Neuron (in vitro differentiated cells): ENCODE data around the gene EGFLAM.

Source experiments
- H2AFZ ChIP-seq: one replicate; pipeline ENCODE4 v1.6.1; 2013; ENCODE audit warnings: low read depth, mild to moderate bottlenecking, inconsistent platforms, low read length, moderate library complexity
- H3K27me3 ChIP-seq: one replicate; pipeline ENCODE4 v1.6.1; 2013; ENCODE audit warnings: low read length; ENCODE audit not compliant: insufficient read depth
- H3K36me3 ChIP-seq: one replicate; pipeline ENCODE4 v1.6.1; 2013; ENCODE audit warnings: low read length; ENCODE audit not compliant: insufficient read depth
- H3K4me1 ChIP-seq: one replicate; pipeline ENCODE4 v1.6.1; 2013; ENCODE audit warnings: low read length; ENCODE audit not compliant: insufficient read depth
- H3K4me3 ChIP-seq: 2 replicates; pipeline ENCODE4 v1.5.1; 2013; ENCODE audit warnings: mild to moderate bottlenecking, low read length, moderate library complexity
- H3K9me3 ChIP-seq: one replicate; pipeline ENCODE4 v1.6.1; 2013; ENCODE audit warnings: low read length

EGFLAM gene

GRCh38 chr5:38285226-38285625 is 26.9 kb downstream of the EGFLAM start:
- no peaks in the 10 kb centered on the region for H3K4me1 ChIP-seq
- no peaks in the 10 kb centered on the region for H3K9me3 ChIP-seq
- H2AFZ ChIP-seq = no peak overlapping the region
- H3K36me3 ChIP-seq = no peaks in the 10 kb centered on the region
- no peaks in the 10 kb centered on the region for H3K27me3 ChIP-seq
- H3K4me3 ChIP-seq = no peak overlapping the region

DNA sequence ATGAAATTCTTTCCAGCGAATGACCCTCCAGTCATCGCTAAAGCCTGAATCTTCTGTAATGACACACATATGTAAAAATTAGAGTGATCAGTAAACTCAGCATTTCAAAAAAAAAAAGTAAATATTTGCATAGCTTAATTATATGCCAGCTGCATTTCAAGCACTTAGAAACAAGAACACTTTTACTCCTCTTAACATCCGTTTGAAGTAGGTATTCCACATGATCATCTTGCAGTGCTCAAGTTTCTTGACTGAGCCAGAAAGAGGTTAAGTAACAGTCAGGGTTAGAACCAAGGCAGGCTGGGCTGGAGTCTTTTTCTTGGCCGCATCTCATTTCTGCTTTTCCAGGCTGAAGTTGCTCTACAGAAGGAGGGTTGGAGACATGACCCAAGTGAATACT is 27.6 kb downstream of the EGFLAM start:
- no peaks in the 10 kb centered on the region for H3K27me3 ChIP-seq
- H3K4me1 ChIP-seq = no peaks in the 10 kb centered on the region
- H3K9me3 ChIP-seq = no peaks in the 10 kb centered on the region
- no peak overlapping the region for H2AFZ ChIP-seq
- H3K4me3 ChIP-seq = no peak overlapping the region
- H3K36me3 ChIP-seq = no peaks in the 10 kb centered on the region

DNA sequence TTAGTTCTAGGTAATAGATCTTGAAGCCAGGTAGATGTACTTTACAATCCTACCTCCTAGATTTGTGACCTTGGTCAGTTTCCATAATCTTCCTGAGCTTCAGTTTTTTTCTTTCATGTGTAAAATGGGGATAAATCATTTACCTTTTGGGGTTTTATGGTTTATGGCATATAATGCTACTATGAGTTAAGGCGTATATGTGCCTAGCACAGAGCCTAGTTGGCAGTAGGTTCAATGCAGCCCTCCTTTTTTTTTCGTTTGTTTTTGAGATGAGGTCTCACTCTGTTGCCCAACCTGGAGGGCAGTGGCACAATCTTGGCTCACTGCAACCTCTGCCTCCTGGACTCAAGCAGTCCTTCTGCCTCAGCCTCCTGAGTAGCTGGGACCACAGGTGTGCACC is 28.8 kb downstream of the EGFLAM start:
- Histone ChIP-seq H3K36me3 (no peaks in the 10 kb centered on the region), H2AFZ (no peak overlapping the region), H3K27me3 (no peaks in the 10 kb centered on the region), H3K4me3 (no peak overlapping the region), H3K9me3 (no peaks in the 10 kb centered on the region), H3K4me1 (no peaks in the 10 kb centered on the region)

DNA sequence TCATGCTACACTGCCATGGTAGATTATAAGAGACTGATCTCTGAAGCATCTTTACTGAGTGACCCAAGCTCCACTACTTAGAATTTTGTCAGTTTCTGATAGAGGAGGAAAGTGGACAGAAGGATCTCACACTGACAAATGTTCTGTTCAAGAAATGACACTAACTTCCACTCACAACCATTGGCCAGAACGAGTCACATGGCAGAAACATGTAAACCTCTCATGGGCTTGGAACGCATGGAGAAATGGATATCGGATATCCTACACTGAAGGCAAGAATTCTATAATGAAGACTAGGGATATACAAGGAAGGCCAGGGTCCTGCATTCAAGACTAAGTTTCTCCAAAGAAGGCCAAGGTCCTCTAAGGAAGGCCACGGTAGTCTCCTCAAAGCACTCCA is 31.1 kb downstream of the EGFLAM start:
- Histone ChIP-seq H3K4me1 (no peaks in the 10 kb centered on the region), H3K36me3 (no peaks in the 10 kb centered on the region), H3K9me3 (no peaks in the 10 kb centered on the region), H2AFZ (no peak overlapping the region), H3K27me3 (no peaks in the 10 kb centered on the region), H3K4me3 (no peak overlapping the region)

DNA sequence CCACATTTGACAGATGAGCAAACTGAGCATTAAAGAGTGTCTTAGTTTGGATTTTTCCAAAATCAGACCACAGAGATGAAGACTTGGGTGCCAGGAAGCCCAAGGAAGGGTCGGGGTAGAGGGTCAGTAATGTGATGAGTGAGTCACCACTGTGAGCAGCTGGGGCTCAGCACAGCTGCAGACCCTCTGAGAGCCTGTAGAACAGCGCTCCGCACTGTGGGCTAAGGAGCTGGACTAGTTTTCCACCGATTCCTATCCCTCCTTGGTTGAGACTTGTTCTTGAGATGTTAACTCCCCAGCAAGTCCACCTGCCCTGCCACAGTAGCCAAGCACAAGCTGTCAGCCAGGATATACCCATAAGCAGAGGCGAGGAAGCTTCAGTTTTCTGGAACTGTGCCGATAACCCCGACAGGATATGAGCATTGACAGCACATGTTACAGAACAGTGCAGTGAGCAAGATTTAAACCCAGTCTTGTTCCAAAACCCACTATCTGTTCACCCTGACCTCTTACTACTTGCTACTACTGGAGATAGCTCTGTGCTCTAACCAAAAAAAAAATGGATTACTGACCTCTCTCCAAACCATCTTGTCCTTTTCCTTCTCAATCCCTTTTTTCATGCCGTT is 31.8 kb downstream of the EGFLAM start:
- Histone ChIP-seq H2AFZ (no peak overlapping the region), H3K9me3 (no peaks in the 10 kb centered on the region), H3K27me3 (no peaks in the 10 kb centered on the region), H3K36me3 (no peaks in the 10 kb centered on the region), H3K4me1 (no peaks in the 10 kb centered on the region), H3K4me3 (no peak overlapping the region)

DNA sequence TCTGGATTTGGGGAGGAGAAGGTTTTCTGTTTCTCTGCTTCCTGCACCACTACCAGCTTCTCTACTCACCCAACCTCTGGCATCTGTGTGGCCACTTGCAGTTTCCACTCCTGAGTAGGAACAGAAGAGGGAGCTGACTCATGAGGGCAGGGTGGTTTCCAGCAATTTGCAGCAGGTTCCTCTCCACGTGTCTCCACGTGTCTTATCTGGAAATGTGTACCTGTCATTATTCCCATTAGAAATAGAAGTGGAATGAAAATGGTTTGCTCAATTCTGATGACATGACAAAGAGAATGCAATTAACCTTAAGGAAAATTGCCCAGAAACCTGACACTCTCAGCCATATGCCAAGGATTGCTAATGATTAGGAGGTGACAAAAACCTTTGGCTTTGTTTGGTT is 33.0 kb downstream of the EGFLAM start:
- Histone ChIP-seq H3K9me3 (no peaks in the 10 kb centered on the region), H2AFZ (no peak overlapping the region), H3K36me3 (no peaks in the 10 kb centered on the region), H3K27me3 (no peaks in the 10 kb centered on the region), H3K4me1 (no peaks in the 10 kb centered on the region), H3K4me3 (no peak overlapping the region)

DNA sequence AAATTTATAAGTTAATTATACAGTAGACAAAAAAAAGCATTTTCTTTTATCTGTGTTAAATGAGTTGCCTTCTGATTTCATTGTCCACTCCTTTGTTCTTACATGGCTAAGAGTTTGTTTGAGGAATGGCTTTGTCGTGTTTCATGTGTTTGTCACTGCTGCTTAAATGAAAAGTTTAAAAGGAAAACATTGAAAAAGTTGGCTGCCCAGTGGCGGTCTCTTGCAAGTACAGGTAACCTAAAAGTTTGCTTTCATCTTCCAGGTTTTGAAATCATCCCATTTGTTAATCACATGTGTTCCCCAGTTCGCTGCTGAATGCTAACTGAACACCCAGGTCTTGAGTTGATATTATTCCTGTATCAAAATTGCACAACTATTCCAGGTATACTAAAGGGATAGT is 33.9 kb downstream of the EGFLAM start:
- Histone ChIP-seq H3K9me3 (no peaks in the 10 kb centered on the region), H3K36me3 (no peaks in the 10 kb centered on the region), H3K27me3 (no peaks in the 10 kb centered on the region), H2AFZ (no peak overlapping the region), H3K4me3 (no peak overlapping the region), H3K4me1 (no peaks in the 10 kb centered on the region)

GRCh38 chr5:38295751-38296150 is 37.4 kb downstream of the EGFLAM start:
- Histone ChIP-seq H3K36me3 (no peaks in the 10 kb centered on the region), H3K27me3 (no peaks in the 10 kb centered on the region), H3K4me3 (no peak overlapping the region), H3K4me1 (no peaks in the 10 kb centered on the region), H3K9me3 (no peaks in the 10 kb centered on the region), H2AFZ (no peak overlapping the region)

DNA sequence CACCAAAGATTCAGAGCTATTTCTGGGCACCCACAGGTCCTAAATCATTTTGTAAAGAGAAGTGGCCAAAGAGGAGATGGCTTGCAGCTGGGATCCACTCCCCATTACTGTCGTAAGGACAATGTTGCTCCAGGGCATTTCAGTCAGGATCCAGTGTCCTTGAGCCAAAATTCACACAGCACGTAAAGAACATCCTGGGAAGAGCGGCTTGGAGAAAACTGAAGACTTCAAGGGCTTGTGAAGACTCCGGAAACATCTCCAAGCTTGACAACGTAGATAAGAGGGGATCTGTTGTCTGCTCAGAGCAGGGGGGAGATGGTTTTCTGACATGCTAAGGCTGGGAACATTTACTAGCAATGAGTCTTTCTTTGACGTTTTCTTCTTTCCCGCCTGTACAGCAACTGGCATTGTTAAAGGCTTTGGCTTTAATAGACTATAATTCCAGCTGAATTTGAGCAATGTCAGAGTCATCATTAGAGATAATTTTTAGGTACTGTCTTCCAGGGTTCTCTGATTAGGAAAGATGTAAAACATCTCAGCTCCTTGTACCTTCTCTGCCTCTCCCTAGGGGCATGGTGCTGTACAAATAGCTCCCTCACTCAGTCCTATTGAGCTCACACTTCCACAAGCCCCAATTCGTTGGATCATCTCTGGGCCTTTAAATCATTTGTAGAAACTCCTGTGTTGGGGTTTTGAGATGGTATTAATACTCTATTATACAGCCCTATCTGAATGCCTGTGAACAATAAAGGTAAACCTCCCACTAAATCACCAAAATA is 39.7 kb downstream of the EGFLAM start:
- H3K36me3 ChIP-seq = no peaks in the 10 kb centered on the region
- no peaks in the 10 kb centered on the region for H3K4me1 ChIP-seq
- no peaks in the 10 kb centered on the region for H3K9me3 ChIP-seq
- H2AFZ ChIP-seq = no peak overlapping the region
- no peaks in the 10 kb centered on the region for H3K27me3 ChIP-seq
- H3K4me3 ChIP-seq = no peak overlapping the region

- no peaks in the 10 kb centered on the region for H3K9me3 ChIP-seq
These were observed 41.2 kb downstream of the EGFLAM start for GRCh38 chr5:38299585-38299984.

GRCh38 chr5:38305148-38305547 is 46.8 kb downstream of the EGFLAM start:
- no peak overlapping the region for H3K4me3 ChIP-seq
- no peaks in the 10 kb centered on the region for H3K27me3 ChIP-seq
- no peaks in the 10 kb centered on the region for H3K9me3 ChIP-seq
- no peaks in the 10 kb centered on the region for H3K36me3 ChIP-seq
- no peak overlapping the region for H2AFZ ChIP-seq
- H3K4me1 ChIP-seq = no peaks in the 10 kb centered on the region

More at GRCh38 chr5:38299585-38299984, 41.2 kb downstream of the EGFLAM start:
- no peak overlapping the region for H2AFZ ChIP-seq
- no peaks in the 10 kb centered on the region for H3K4me1 ChIP-seq
- no peaks in the 10 kb centered on the region for H3K36me3 ChIP-seq
- no peaks in the 10 kb centered on the region for H3K27me3 ChIP-seq
- H3K4me3 ChIP-seq = no peak overlapping the region

GRCh38 chr5:38307845-38308244 is 49.5 kb downstream of the EGFLAM start:
- Histone ChIP-seq H3K4me3 (no peak overlapping the region), H3K27me3 (no peaks in the 10 kb centered on the region), H3K36me3 (no peaks in the 10 kb centered on the region), H3K9me3 (no peaks in the 10 kb centered on the region), H3K4me1 (no peaks in the 10 kb centered on the region), H2AFZ (no peak overlapping the region)

DNA sequence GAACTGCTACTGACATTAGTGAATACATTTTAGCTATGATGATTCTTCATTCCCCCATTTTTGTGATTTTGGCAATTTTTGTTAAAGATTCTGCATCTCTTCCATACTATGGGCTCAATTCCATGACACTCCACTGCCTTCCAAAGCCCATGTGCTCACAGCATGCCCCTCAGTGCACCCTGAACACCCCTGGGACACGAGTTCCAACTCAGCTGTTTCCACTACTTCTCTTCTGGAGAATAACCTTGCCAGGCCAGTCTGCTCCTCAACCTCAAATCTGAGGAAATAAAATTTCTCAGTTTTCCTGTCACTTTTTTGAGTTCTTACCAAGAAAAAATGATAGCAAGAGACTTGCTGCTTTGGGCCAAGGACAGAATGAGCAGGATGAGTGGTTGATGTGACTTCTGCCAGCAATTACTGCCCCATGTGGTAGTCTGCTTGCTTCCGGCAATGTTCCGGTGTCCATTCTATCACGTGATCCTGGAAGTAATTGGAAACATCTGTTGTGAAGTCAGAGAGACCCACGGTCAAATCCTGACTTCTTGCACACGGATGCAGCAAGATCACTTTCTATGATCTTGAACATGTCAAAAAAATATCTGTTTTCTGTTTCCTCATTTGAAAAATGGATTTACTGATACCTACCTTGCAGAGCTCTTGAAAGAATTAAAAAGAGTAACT is 58.3 kb downstream of the EGFLAM start:
- Histone ChIP-seq H3K27me3 (no peaks in the 10 kb centered on the region), H3K36me3 (no peaks in the 10 kb centered on the region), H2AFZ (no peak overlapping the region), H3K4me3 (no peak overlapping the region), H3K9me3 (no peaks in the 10 kb centered on the region), H3K4me1 (no peaks in the 10 kb centered on the region)
